Right renal cortex interstitium (tissue), 3 donors: ENCODE results near the gene UBXN11. TPM values are rescaled to one million over a fixed set of nuclear protein-coding genes. Genes with fewer than 3 reads are reported as not detected.
"Not testable (repeated sequence)": the region's sequence is repeated elsewhere in the genome, so short reads cannot be mapped to it uniquely, and the experiment has no call there.

Source experiments
- DNase-seq, 3 donors: peaks; one replicate each; pipeline ENCODE4 v3.0.0-alpha.2; 2013; ENCODE audit warnings: low read depth in 3 of 3, low spot score in 2 of 3
- polyA plus RNA-seq, 3 donors: library from polyadenylated mRNA; unstranded; fragments of 120-200 nt; gene quantifications; one replicate each; pipeline ENCODE4 v1.2.1, GENCODE V29; 2013; ENCODE audit not compliant: insufficient read length in 3 of 3

Gene UBXN11
- polyA plus RNA-seq, 3 donors = 33.2 to 35.5 (median 35.3) TPM

GRCh38 chr1:26337625-26338024 lies 31.2 kb upstream of the UBXN11 start:
- no peak for DNase-seq

- no peak for DNase-seq
Measured at GRCh38 chr1:26337206-26337535, 30.7 kb upstream of the UBXN11 start.

GRCh38 chr1:26336477-26337205 lies 30.2 kb upstream of the UBXN11 start:
- peak; percentile 18 to 48 (median 38) for DNase-seq

- DNase-seq = no peak
Measured at GRCh38 chr1:26335774-26336476, 29.5 kb upstream of the UBXN11 start.

- DNase-seq = not testable (repeated sequence)
Measured at GRCh38 chr1:26333312-26333711, 26.9 kb upstream of the UBXN11 start.

- DNase-seq = no peak
Measured at GRCh38 chr1:26330276-26330675, 23.8 kb upstream of the UBXN11 start.

GRCh38 chr1:26329380-26329779 lies 22.9 kb upstream of the UBXN11 start:
- not testable (repeated sequence) for DNase-seq

- no peak for DNase-seq
Measured at GRCh38 chr1:26328597-26328996, 22.2 kb upstream of the UBXN11 start.

GRCh38 chr1:26327956-26328362 lies 21.5 kb upstream of the UBXN11 start:
- DNase-seq = no peak

GRCh38 chr1:26324550-26324949 lies 18.1 kb upstream of the UBXN11 start:
- no peak for DNase-seq

GRCh38 chr1:26323382-26323781 lies 16.9 kb upstream of the UBXN11 start:
- no peak for DNase-seq

- no peak for DNase-seq
Measured at GRCh38 chr1:26322042-26322331, 15.6 kb upstream of the UBXN11 start.

- peak; percentile 43 to 61 (median 59) for DNase-seq
Measured at GRCh38 chr1:26321315-26322041, 15.0 kb upstream of the UBXN11 start.

- no peak for DNase-seq
Measured at GRCh38 chr1:26320896-26321295, 14.5 kb upstream of the UBXN11 start.

GRCh38 chr1:26318338-26319064 lies 12.1 kb upstream of the UBXN11 start:
- no peak for DNase-seq

GRCh38 chr1:26317612-26318337 lies 11.3 kb upstream of the UBXN11 start, which contains the start of gene CD52:
Gene CD52, plus strand, starts transcription at chr1:26317958. Its CDS starts 60 bp downstream, at chr1:26318018.
- DNase-seq = no peak

GRCh38 chr1:26317146-26317545 lies 10.7 kb upstream of the UBXN11 start:
- DNase-seq = no peak

GRCh38 chr1:26315874-26316850 lies 9.7 kb upstream of the UBXN11 start:
- no peak for DNase-seq

GRCh38 chr1:26314501-26314900 lies 8.1 kb upstream of the UBXN11 start:
- DNase-seq = no peak
